T-cell (primary cell): ENCODE results near the gene HLCS. TPM values are rescaled to one million over a fixed set of nuclear protein-coding genes. Genes with fewer than 3 reads are reported as not detected.

Experiments
- ATAC-seq, 4 experiments: fragments of 200-7000 bp in 3 of 4; fragments of 150-1000 bp in 1 of 4; cut with Tn5 transposase; replicated peaks in 1 of 4; 1 replicate in 3 of 4; 2 replicates in 1 of 4; pipeline ENCODE4 v1.10.0; 2021; ENCODE audit warnings: moderate library complexity in 3 of 4, mild to moderate bottlenecking in 2 of 4, moderate number of reproducible peaks in 1 of 4
- CTCF ChIA-PET, 2 donors: fragments of 300-600 bp; sonication (Branson Sonifier 250); formaldehyde crosslinking; loops; one replicate each; lab custom pipeline; 2022; ENCODE audit warnings: antibody characterized with exemption in 2 of 2; lab: Charles Lee
- POLR2A ChIA-PET, 2 donors: fragments of 300-600 bp; sonication (Branson Sonifier 250); formaldehyde crosslinking; loops; one replicate each; lab custom pipeline; 2022; ENCODE audit warnings: antibody characterized with exemption in 2 of 2; lab: Charles Lee
- DNase-seq, 35 experiments: peaks; one replicate each; pipeline versions ENCODE4 v3.0.0 to v3.0.0-alpha.2; 2013 to 2023
- H3K27ac ChIP-seq: one replicate; pipeline ENCODE4 v1.5.1; 2013; ENCODE audit warnings: low read length
- H3K27me3 ChIP-seq, 2 experiments: replicated peaks in 1 of 2; 1 replicate in 1 of 2; 2 replicates in 1 of 2; pipeline versions ENCODE4 v1.6.1 to v1.7.0; 2013; ENCODE audit warnings: low read length in 1 of 2, mixed read lengths in 1 of 2; ENCODE audit not compliant: control insufficient read depth in 2 of 2, insufficient read depth in 2 of 2; ENCODE audit errors: extremely low read depth in 1 of 2
- H3K36me3 ChIP-seq, 2 donors: 1 replicate in 1 of 2; 2 replicates in 1 of 2; pipeline versions ENCODE4 v1.6.1 to v1.7.0; 2013; ENCODE audit warnings: low read length in 1 of 2; ENCODE audit not compliant: control insufficient read depth in 2 of 2, insufficient read depth in 1 of 2; ENCODE audit errors: extremely low read depth in 1 of 2
- H3K4me1 ChIP-seq, 2 experiments: 1 replicate in 1 of 2; 2 replicates in 1 of 2; pipeline versions ENCODE4 v1.6.1 to v1.7.0; 2013; ENCODE audit warnings: low read length in 2 of 2, mixed read lengths in 1 of 2; ENCODE audit not compliant: insufficient read depth in 2 of 2, control insufficient read depth in 1 of 2; ENCODE audit errors: extremely low read depth in 1 of 2
- H3K4me3 ChIP-seq, 2 donors: 1 replicate in 1 of 2; 2 replicates in 1 of 2; pipeline versions ENCODE4 v1.5.1 to v1.7.0; 2013; ENCODE audit warnings: mild to moderate bottlenecking in 2 of 2, low read length in 1 of 2, moderate library complexity in 1 of 2; ENCODE audit not compliant: control insufficient read depth in 1 of 2; ENCODE audit errors: extremely low read depth in 1 of 2
- H3K9me3 ChIP-seq: 2 replicates; pipeline ENCODE4 v1.7.0; 2013
- H3K27ac Mint-ChIP-seq, 2 donors: one replicate each; pipeline ENCODE4 v1.8.0; 2020 to 2021; ENCODE audit warnings: mild to moderate bottlenecking in 2 of 2, mixed read lengths in 2 of 2
- H3K27me3 Mint-ChIP-seq, 2 donors: one replicate each; pipeline ENCODE4 v1.8.0; 2021 to 2022; ENCODE audit warnings: mixed read lengths in 2 of 2
- H3K36me3 Mint-ChIP-seq: one replicate; pipeline ENCODE4 v1.8.0; 2021; ENCODE audit warnings: mixed read lengths
- H3K4me1 Mint-ChIP-seq, 3 donors: one replicate each; pipeline ENCODE4 v1.8.0; 2020 to 2022; ENCODE audit warnings: mixed read lengths in 3 of 3, mild to moderate bottlenecking in 1 of 3
- H3K4me3 Mint-ChIP-seq, 3 donors: one replicate each; pipeline ENCODE4 v1.8.0; 2020 to 2022; ENCODE audit warnings: mild to moderate bottlenecking in 3 of 3, mixed read lengths in 3 of 3, moderate library complexity in 3 of 3
- H3K9me3 Mint-ChIP-seq, 3 donors: one replicate each; pipeline ENCODE4 v1.8.0; 2020 to 2022; ENCODE audit warnings: mixed read lengths in 3 of 3
- WGBS: methylation state at CpG from one replicate; pipeline ENCODE4 v1.1.5; 2013; ENCODE audit warnings: missing lambda C conversion rate; ENCODE audit not compliant: insufficient coverage; 5-methylcytosine and 5-hydroxymethylcytosine counted together
- total RNA-seq, 35 experiments: library from RNA in 6 of 35; stranded (reverse) in 6 of 35; fragments of 120-200 nt in 1 of 35; gene quantifications; one replicate each; pipeline versions ENCODE4 v1.2.1 to v1.2.4 and lab custom pipeline; 2013 to 2026

The HLCS gene
- total RNA-seq, 5 donors from 2014 or later (not counting 1 experiment from before 2014, with no cell fraction given), result 13.0 to 15.6 (median 13.8) TPM

- Mint-ChIP-seq H3K4me1 (no peaks in the 10 kb centered on the region), H3K27ac (no peak overlapping the region), H3K27me3 (no peaks in the 10 kb centered on the region), H3K36me3 (peaks cover 47% of the 10 kb centered on the region), H3K9me3 (peaks cover 5 to 10% (median 8%) of the 10 kb centered on the region in 3 donors), H3K4me3 (no peak overlapping the region)
- no peak overlapping the region for H3K4me3 ChIP-seq
- DNase-seq, result no peak
- peaks cover 0 to 3% of the 10 kb centered on the region in 2 donors for H3K36me3 ChIP-seq
- no peaks in the 10 kb centered on the region for H3K9me3 ChIP-seq
- H3K4me1 ChIP-seq, result no peaks in the 10 kb centered on the region
- no peak for ATAC-seq
- CTCF ChIA-PET, result no interaction called here
- no peak overlapping the region for H3K27ac ChIP-seq
- POLR2A ChIA-PET, result no interaction called here
- H3K27me3 ChIP-seq, result no peaks in the 10 kb centered on the region
These were observed 88.7 kb downstream of the HLCS start for GRCh38 chr21:36877741-36878140.

GRCh38 chr21:36874665-36875064 lies 91.8 kb downstream of the HLCS start:
- Mint-ChIP-seq H3K9me3 (peaks cover 5 to 10% (median 8%) of the 10 kb centered on the region in 3 donors), H3K27me3 (no peaks in the 10 kb centered on the region), H3K4me3 (no peak overlapping the region), H3K4me1 (no peaks in the 10 kb centered on the region), H3K36me3 (peaks cover 37% of the 10 kb centered on the region), H3K27ac (no peak overlapping the region)
- 93% methylated on average over 12 of the region's 12 CpGs for WGBS
- ATAC-seq, result no peak
- H3K4me1 ChIP-seq, result no peaks in the 10 kb centered on the region
- peaks cover 0 to 3% of the 10 kb centered on the region in 2 donors for H3K36me3 ChIP-seq
- ChIA-PET POLR2A (no interaction called here), CTCF (no interaction called here)
- no peak for DNase-seq
- H3K27ac ChIP-seq, result no peak overlapping the region
- no peak overlapping the region for H3K4me3 ChIP-seq
- no peaks in the 10 kb centered on the region for H3K27me3 ChIP-seq
- no peaks in the 10 kb centered on the region for H3K9me3 ChIP-seq

DNA sequence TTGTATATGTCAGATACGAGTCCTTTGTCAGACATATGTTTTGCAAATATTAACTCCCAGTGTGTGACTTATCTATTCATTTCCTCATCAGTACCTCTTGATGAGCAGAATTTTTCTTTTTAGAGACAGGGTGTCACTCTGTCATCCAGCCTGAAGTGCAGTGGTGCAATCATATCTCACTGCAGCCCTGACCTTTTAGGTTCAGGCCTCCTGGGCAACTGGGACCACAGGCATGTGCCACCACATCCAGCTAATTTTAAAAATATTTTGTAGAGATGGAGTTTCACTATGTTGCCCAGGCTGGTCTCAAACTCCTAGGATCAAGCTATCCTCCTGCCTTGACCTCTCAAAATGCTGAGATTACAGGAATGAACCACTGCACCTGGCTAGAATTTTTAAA lies 93.0 kb downstream of the HLCS start:
- ATAC-seq (no peak), DNase-seq (no peak)
- Histone ChIP-seq H3K27ac (no peak overlapping the region), H3K9me3 (no peaks in the 10 kb centered on the region), H3K4me1 (no peaks in the 10 kb centered on the region), H3K4me3 (no peak overlapping the region), H3K27me3 (no peaks in the 10 kb centered on the region), H3K36me3 (peaks cover 0 to 3% of the 10 kb centered on the region in 2 donors)
- Mint-ChIP-seq H3K4me3 (no peak overlapping the region), H3K27ac (no peak overlapping the region), H3K9me3 (peaks cover 5 to 8% (median 7%) of the 10 kb centered on the region in 3 donors), H3K4me1 (no peaks in the 10 kb centered on the region), H3K36me3 (peaks cover 41% of the 10 kb centered on the region), H3K27me3 (no peaks in the 10 kb centered on the region)
- no CpG with 5 or more reads among the region's 1 CpG for WGBS
- ChIA-PET POLR2A (no interaction called here), CTCF (no interaction called here)

DNA sequence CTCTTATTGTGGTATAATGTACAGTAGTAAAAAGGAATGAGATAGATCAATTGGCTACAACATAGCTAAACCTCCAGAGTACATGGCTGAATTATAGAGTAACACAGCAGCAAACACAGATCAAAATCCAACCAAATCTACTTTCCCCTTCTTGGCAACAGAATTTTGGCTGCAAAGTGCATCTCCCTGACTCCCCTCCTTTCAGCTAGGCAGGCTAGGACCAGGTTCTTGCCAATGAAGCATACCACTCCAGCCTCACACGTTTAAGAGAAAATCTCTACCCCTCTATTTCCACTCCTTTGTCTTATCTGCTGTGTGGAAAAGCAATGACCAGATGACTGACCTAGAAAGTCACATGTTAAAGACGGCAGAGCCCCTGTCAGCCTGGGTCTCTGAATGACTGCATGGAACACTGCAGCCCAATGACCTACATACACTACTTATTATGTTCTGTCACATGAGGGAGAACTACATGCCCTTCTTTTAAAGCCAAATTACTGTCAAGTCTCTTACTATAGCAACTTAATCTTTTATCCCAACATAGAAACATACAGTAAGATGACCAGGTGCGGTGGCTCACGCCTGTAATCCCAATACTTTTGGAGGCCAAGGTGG lies 99.1 kb downstream of the HLCS start:
- H3K4me1 Mint-ChIP-seq, result peaks cover 0 to 8% (median 0%) of the 10 kb centered on the region in 3 donors
- no peaks in the 10 kb centered on the region for H3K9me3 ChIP-seq
- no peaks in the 10 kb centered on the region for H3K27me3 ChIP-seq
- DNase-seq (no peak), ATAC-seq (no peak)
- H3K4me3 ChIP-seq, result no peak overlapping the region
- H3K36me3 Mint-ChIP-seq, result peaks cover 21% of the 10 kb centered on the region
- no peaks in the 10 kb centered on the region for H3K27me3 Mint-ChIP-seq
- H3K36me3 ChIP-seq, result no peaks in the 10 kb centered on the region
- H3K4me1 ChIP-seq, result no peaks in the 10 kb centered on the region
- no peak overlapping the region for H3K27ac Mint-ChIP-seq
- ChIA-PET POLR2A (no interaction called here), CTCF (no interaction called here)
- H3K9me3 Mint-ChIP-seq, result no peaks in the 10 kb centered on the region
- H3K27ac ChIP-seq, result no peak overlapping the region
- WGBS, result 67% methylated on average over 1 of the region's 4 CpGs
- no peak overlapping the region for H3K4me3 Mint-ChIP-seq

GRCh38 chr21:36866419-36866818 lies 100.0 kb downstream of the HLCS start:
- ChIA-PET CTCF (no interaction called here), POLR2A (no interaction called here)
- no peaks in the 10 kb centered on the region for H3K9me3 Mint-ChIP-seq
- no peaks in the 10 kb centered on the region for H3K27me3 ChIP-seq
- no peak overlapping the region for H3K4me3 ChIP-seq
- H3K27ac ChIP-seq, result no peak overlapping the region
- no peaks in the 10 kb centered on the region for H3K27me3 Mint-ChIP-seq
- H3K4me3 Mint-ChIP-seq, result no peak overlapping the region
- peaks cover 28% of the 10 kb centered on the region for H3K36me3 Mint-ChIP-seq
- H3K27ac Mint-ChIP-seq, result no peak overlapping the region
- ATAC-seq, result no peak
- H3K4me1 ChIP-seq, result no peaks in the 10 kb centered on the region
- no peaks in the 10 kb centered on the region for H3K9me3 ChIP-seq
- no peaks in the 10 kb centered on the region for H3K36me3 ChIP-seq
- DNase-seq, result no peak
- 87% methylated on average over 3 of the region's 5 CpGs for WGBS
- peaks cover 0 to 13% (median 2%) of the 10 kb centered on the region in 3 donors for H3K4me1 Mint-ChIP-seq

- WGBS, result 81% methylated on average over 5 of the region's 10 CpGs
- Histone ChIP-seq H3K36me3 (no peaks in the 10 kb centered on the region), H3K27me3 (no peaks in the 10 kb centered on the region), H3K4me1 (peaks cover 0 to 4% of the 10 kb centered on the region in 2 experiments), H3K27ac (no peak overlapping the region), H3K9me3 (no peaks in the 10 kb centered on the region), H3K4me3 (no peak overlapping the region)
- Mint-ChIP-seq H3K27ac (no peak overlapping the region), H3K4me3 (no peak overlapping the region), H3K27me3 (no peaks in the 10 kb centered on the region), H3K9me3 (no peaks in the 10 kb centered on the region), H3K4me1 (peaks cover 4 to 25% (median 13%) of the 10 kb centered on the region in 3 donors), H3K36me3 (peaks cover 28% of the 10 kb centered on the region)
- no peak for ATAC-seq
- ChIA-PET POLR2A (no interaction called here), CTCF (no interaction called here)
- no peak for DNase-seq
These were observed 101.5 kb downstream of the HLCS start for GRCh38 chr21:36864974-36865373.

DNA sequence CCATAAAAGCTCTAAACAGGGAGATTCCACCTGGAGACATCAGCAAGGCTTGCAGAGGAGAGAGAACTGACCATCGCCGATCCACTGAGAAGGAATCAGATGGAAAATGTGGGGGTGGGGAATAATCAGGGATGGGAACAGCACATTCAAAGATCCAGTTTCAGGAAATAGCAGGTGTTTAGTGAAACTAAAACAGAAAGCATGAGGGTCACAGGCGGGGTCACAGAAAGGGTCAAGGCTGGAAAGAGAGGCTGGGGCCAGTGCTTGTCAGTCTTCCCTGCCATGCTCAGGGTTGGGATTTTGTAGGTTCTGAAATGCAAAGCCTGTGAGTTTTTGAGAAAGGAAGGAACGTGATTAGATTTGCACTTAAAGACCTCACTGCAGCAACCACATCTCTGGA lies 103.2 kb downstream of the HLCS start:
- H3K27ac Mint-ChIP-seq, result no peak overlapping the region
- no peak overlapping the region for H3K27ac ChIP-seq
- DNase-seq (no peak), ATAC-seq (no peak)
- H3K4me1 ChIP-seq, result peaks cover 0 to 7% of the 10 kb centered on the region in 2 experiments
- H3K4me1 Mint-ChIP-seq, result peaks cover 9 to 30% (median 20%) of the 10 kb centered on the region in 3 donors
- no peak overlapping the region for H3K4me3 ChIP-seq
- no peaks in the 10 kb centered on the region for H3K27me3 ChIP-seq
- H3K9me3 Mint-ChIP-seq, result no peaks in the 10 kb centered on the region
- no peaks in the 10 kb centered on the region for H3K36me3 ChIP-seq
- 92% methylated on average over 3 of the region's 4 CpGs for WGBS
- POLR2A ChIA-PET, result no interaction called here
- H3K36me3 Mint-ChIP-seq, result peaks cover 24% of the 10 kb centered on the region
- no peak overlapping the region for H3K4me3 Mint-ChIP-seq
- no peaks in the 10 kb centered on the region for H3K9me3 ChIP-seq
- CTCF ChIA-PET, result no interaction called here
- no peaks in the 10 kb centered on the region for H3K27me3 Mint-ChIP-seq
